HepG2 (cell line): ENCODE results near the gene EIF4A3. TPM values are rescaled to one million over a fixed set of nuclear protein-coding genes. Genes with fewer than 3 reads are reported as not detected.
A peak's percentile ranks its signal among the peaks of the same experiment; 100 is the strongest.

ENCODE experiments used
- CHD4 ChIP-seq: fragments of 200-600 bp; sonication (generic); IDR thresholded peaks from 2 replicates; pipeline ENCODE4 v1.7.0; 2017; ENCODE audit warnings: mild to moderate bottlenecking, low read length, borderline replicate concordance
- DR1 ChIP-seq: sonication (generic); formaldehyde crosslinking; IDR thresholded peaks from 2 replicates; pipeline ENCODE4 v1.8.0; 2021; ENCODE audit warnings: mild to moderate bottlenecking, missing genetic modification reagents, inconsistent platforms
- EHMT2 ChIP-seq: fragments of 200-600 bp; sonication (generic); IDR thresholded peaks from 2 replicates; pipeline ENCODE4 v1.7.0; 2017; ENCODE audit warnings: antibody characterized with exemption, low read depth, low read length, borderline replicate concordance
- GRHL1 ChIP-seq: sonication (generic); formaldehyde crosslinking; conservative IDR thresholded peaks from 2 replicates; pipeline ENCODE4 v1.8.0; 2022; ENCODE audit warnings: missing genetic modification reagents
- HHEX ChIP-seq: IDR thresholded peaks from 2 replicates; pipeline ENCODE4 v1.6.1; 2016; ENCODE audit warnings: control low read depth
- HOXA9 ChIP-seq: sonication (generic); formaldehyde crosslinking; IDR thresholded peaks from 2 replicates; pipeline ENCODE4 v1.8.1; 2022; ENCODE audit warnings: missing genetic modification reagents, mild to moderate bottlenecking, moderate library complexity, borderline replicate concordance
- NBN ChIP-seq: fragments of 450-650 bp; conservative IDR thresholded peaks from 2 replicates; pipeline ENCODE4 v1.6.1; 2017
- NR2F6 ChIP-seq, 2 experiments: IDR thresholded peaks; 2 replicates each; pipeline ENCODE4 v1.6.1; 2016; ENCODE audit warnings: antibody characterized with exemption in 1 of 2, mild to moderate bottlenecking in 1 of 2
- PATZ1 ChIP-seq: sonication (generic); formaldehyde crosslinking; IDR thresholded peaks from 2 replicates; pipeline ENCODE4 v1.4.0; 2020; ENCODE audit warnings: missing genetic modification reagents
- SP1 ChIP-seq, 2 experiments: fragments of 450-650 bp in 1 of 2; sonication (generic) in 1 of 2; formaldehyde crosslinking in 1 of 2; IDR thresholded peaks; 2 replicates each; pipeline versions ENCODE4 v1.4.0 to v1.6.1; 2016 to 2020; ENCODE audit warnings: missing genetic modification reagents in 1 of 2
- SUZ12 ChIP-seq: fragments of 150-350 bp; IDR thresholded peaks from 2 replicates; pipeline ENCODE4 v1.6.1; 2014; ENCODE audit warnings: low read depth, low read length
- TGIF2 ChIP-seq: IDR thresholded peaks from 2 replicates; pipeline ENCODE4 v1.6.1; 2016; ENCODE audit warnings: control low read depth, missing compliant biosample characterization
- ZBTB26 ChIP-seq: IDR thresholded peaks from 2 replicates; pipeline ENCODE4 v1.6.1; 2016; ENCODE audit warnings: missing compliant biosample characterization, missing genetic modification reagents, borderline replicate concordance
- ZGPAT ChIP-seq: IDR thresholded peaks from 2 replicates; pipeline ENCODE4 v1.6.1; 2016; ENCODE audit warnings: mild to moderate bottlenecking
- ZNF282 ChIP-seq: fragments of 450-650 bp; IDR thresholded peaks from 2 replicates; pipeline ENCODE4 v1.6.1; 2018; ENCODE audit not compliant: partially characterized antibody
- ZNF513 ChIP-seq: sonication (generic); formaldehyde crosslinking; conservative IDR thresholded peaks from 2 replicates; pipeline ENCODE4 v1.5.0; 2020; ENCODE audit warnings: missing genetic modification reagents
- ZNF557 ChIP-seq: sonication (generic); formaldehyde crosslinking; IDR thresholded peaks from 2 replicates; pipeline ENCODE4 v1.4.0; 2020; ENCODE audit warnings: missing genetic modification reagents
- ZNF577 ChIP-seq: sonication (generic); formaldehyde crosslinking; IDR thresholded peaks from 2 replicates; pipeline ENCODE4 v1.4.0; 2020; ENCODE audit warnings: mild to moderate bottlenecking, low read depth, missing genetic modification reagents, borderline replicate concordance
- ZNF580 ChIP-seq: IDR thresholded peaks from 2 replicates; pipeline ENCODE4 v1.6.1; 2016; ENCODE audit warnings: low read depth, borderline replicate concordance
- ZNF644 ChIP-seq: IDR thresholded peaks from 2 replicates; pipeline ENCODE4 v1.6.1; 2016; ENCODE audit warnings: low read depth
- ZNF850 ChIP-seq: sonication (generic); formaldehyde crosslinking; conservative IDR thresholded peaks from 2 replicates; pipeline ENCODE4 v1.9.0; 2021; ENCODE audit warnings: mild to moderate bottlenecking, missing genetic modification reagents
- ZSCAN12 ChIP-seq: sonication (generic); formaldehyde crosslinking; IDR thresholded peaks from 2 replicates; pipeline ENCODE4 v1.9.0; 2021; ENCODE audit warnings: mild to moderate bottlenecking, missing genetic modification reagents
- polyA plus RNA-seq, 8 experiments: library from polyadenylated mRNA; depleted of rRNA in 3 of 8; stranded (reverse) in 7 of 8; unstranded in 1 of 8; fragments of >200 nt; fragmentation: Illumina TruSeq in 4 of 8; extraction: Trizol in 4 of 8; gene quantifications; 2 replicates each; pipeline versions ENCODE4 v1.2.1 to v1.2.3, GENCODE V29; 2011 to 2016; ENCODE audit warnings: low read depth in 4 of 8, missing spikeins in 1 of 8, mixed read lengths in 1 of 8; ENCODE audit not compliant: insufficient read depth in 1 of 8
- total RNA-seq, 5 experiments: library from RNA; depleted of rRNA; stranded (reverse); fragments of >200 nt; fragmentation: Illumina TruSeq; extraction: Trizol; gene quantifications; 2 replicates each; pipeline ENCODE4 v1.2.3, GENCODE V29; 2016; ENCODE audit warnings: low read depth in 1 of 5

The EIF4A3 gene
- total and polyA plus RNA-seq, 2 of the 13 experiments (the other 11 are each of a cell fraction or from before 2014, with no cell fraction given), result 145 to 187 TPM

GRCh38 chr17:80101946-80102663, 44.8 kb downstream of the EIF4A3 start (continued):
- TF ChIP-seq GRHL1 (CRISPR knock-in tag), result no peak
- TF ChIP-seq ZNF513, result no peak
- 0 out of 2 replicates have a peak, but pooled peaks have one; percentile 4 for TF ChIP-seq ZNF580 (CRISPR knock-in tag)
- peak; percentile 6; the same call in 1 of the 2 replicates for TF ChIP-seq ZGPAT
- TF ChIP-seq DR1 (CRISPR knock-in tag), result no peak
- no peak for TF ChIP-seq CHD4
- TF ChIP-seq NBN, result no peak
- no peak for TF ChIP-seq HOXA9 (CRISPR knock-in tag)
- TF ChIP-seq ZBTB26 (CRISPR knock-in tag), result no peak
- TF ChIP-seq ZNF850, result no peak
- no peak for TF ChIP-seq PATZ1
- no peak for TF ChIP-seq ZSCAN12 (CRISPR knock-in tag)
- no peak for TF ChIP-seq SP1 (IDR thresholded peaks at IDR 0.05)
- TF ChIP-seq SP1 (CRISPR knock-in tag; IDR thresholded peaks at IDR 0.05), result no peak
- TF ChIP-seq ZNF644 (CRISPR knock-in tag), result no peak
- TF ChIP-seq SUZ12, result no peak
- no peak for TF ChIP-seq TGIF2 (CRISPR knock-in tag)
- no peak for TF ChIP-seq HHEX (CRISPR knock-in tag)
- TF ChIP-seq EHMT2, result no peak
- no peak for TF ChIP-seq ZNF557
- no peak for TF ChIP-seq ZNF577 (CRISPR knock-in tag)
- TF ChIP-seq ZNF282, result no peak
- TF ChIP-seq NR2F6 (IDR thresholded peaks at IDR 0.05), result no peak
- TF ChIP-seq NR2F6 (CRISPR knock-in tag; IDR thresholded peaks at IDR 0.05), result no peak
